22Rv1 (cell line): ENCODE results near the gene GDPD4.

Experiments used
- H3K27ac ChIP-seq: fragments of 450-650 bp; 2 replicates; pipeline ENCODE4 v1.5.1; 2017
- CTCF ChIP-seq: fragments of 450-650 bp; IDR thresholded peaks from 2 replicates; pipeline ENCODE4 v1.5.1; 2017; ENCODE audit warnings: mild to moderate bottlenecking
- ZFX ChIP-seq: fragments of 450-650 bp; IDR thresholded peaks from 2 replicates; pipeline ENCODE4 v1.6.1; 2017; ENCODE audit warnings: antibody characterized with exemption, borderline replicate concordance

GDPD4 gene

GRCh38 chr11:77200351-77201268, 100.9 kb downstream of the GDPD4 start:
- no peak overlapping the region for H3K27ac ChIP-seq
- TF ChIP-seq ZFX (no peak), CTCF (no peak)

- no peak for TF ChIP-seq CTCF
- no peak for TF ChIP-seq ZFX
- no peak overlapping the region for H3K27ac ChIP-seq
Observed at GRCh38 chr11:77199137-77199745, 102.2 kb downstream of the GDPD4 start.

- TF ChIP-seq CTCF (peak; percentile 64), ZFX (no peak)
Observed at GRCh38 chr11:77198440-77198849, 103.0 kb downstream of the GDPD4 start.

GRCh38 chr11:77197626-77198320, 103.7 kb downstream of the GDPD4 start:
- no peak for TF ChIP-seq CTCF
- no peak for TF ChIP-seq ZFX
- H3K27ac ChIP-seq: no peak overlapping the region

More at GRCh38 chr11:77198440-77198849, 103.0 kb downstream of the GDPD4 start:
- no peak overlapping the region for H3K27ac ChIP-seq

GRCh38 chr11:77196961-77197360, 104.5 kb downstream of the GDPD4 start:
- no peak overlapping the region for H3K27ac ChIP-seq
- TF ChIP-seq CTCF: no peak

GRCh38 chr11:77195071-77195755, 106.3 kb downstream of the GDPD4 start:
- H3K27ac ChIP-seq: no peak overlapping the region
- TF ChIP-seq ZFX: no peak
